SJCRH30 (cell line): Measurements from ENCODE around the gene OPCML. TPM values are rescaled to one million over a fixed set of nuclear protein-coding genes. Genes with fewer than 3 reads are reported as not detected.

Experiments used
- DNase-seq, 2 experiments: peaks; one replicate each; pipeline ENCODE4 v3.0.0-alpha.2; 2015 to 2020
- H3K27ac ChIP-seq: fragments of 250-450 bp; sonication (Bioruptor Pico); 2 replicates; pipeline ENCODE4 v1.5.1; 2020; ENCODE audit warnings: mild to moderate bottlenecking, moderate library complexity
- H3K27me3 ChIP-seq: fragments of 250-450 bp; sonication (Bioruptor Pico); 2 replicates; pipeline ENCODE4 v1.5.1; 2020; ENCODE audit warnings: mild to moderate bottlenecking, moderate library complexity
- H3K36me3 ChIP-seq: fragments of 250-450 bp; sonication (Bioruptor Pico); 2 replicates; pipeline ENCODE4 v1.5.1; 2020; ENCODE audit warnings: mild to moderate bottlenecking, moderate library complexity
- H3K4me1 ChIP-seq: fragments of 250-450 bp; sonication (Bioruptor Pico); 2 replicates; pipeline ENCODE4 v1.5.1; 2020; ENCODE audit warnings: mild to moderate bottlenecking, moderate library complexity
- H3K4me3 ChIP-seq: fragments of 250-450 bp; sonication (Bioruptor Pico); 2 replicates; pipeline ENCODE4 v1.5.1; 2020; ENCODE audit warnings: mild to moderate bottlenecking, moderate library complexity
- H3K9me3 ChIP-seq: fragments of 250-450 bp; sonication (Bioruptor Pico); replicated peaks from 2 replicates; pipeline ENCODE4 v1.5.1; 2020; ENCODE audit warnings: mild to moderate bottlenecking, moderate library complexity
- total RNA-seq: library from RNA; depleted of rRNA; stranded (reverse); fragments of >200 nt; shearing (Covaris generic); gene quantifications from 2 replicates; pipeline ENCODE4 v1.2.3, GENCODE V29; 2014

OPCML gene
- total RNA-seq, 1 experiment from 2014 or later, result not detected

DNA sequence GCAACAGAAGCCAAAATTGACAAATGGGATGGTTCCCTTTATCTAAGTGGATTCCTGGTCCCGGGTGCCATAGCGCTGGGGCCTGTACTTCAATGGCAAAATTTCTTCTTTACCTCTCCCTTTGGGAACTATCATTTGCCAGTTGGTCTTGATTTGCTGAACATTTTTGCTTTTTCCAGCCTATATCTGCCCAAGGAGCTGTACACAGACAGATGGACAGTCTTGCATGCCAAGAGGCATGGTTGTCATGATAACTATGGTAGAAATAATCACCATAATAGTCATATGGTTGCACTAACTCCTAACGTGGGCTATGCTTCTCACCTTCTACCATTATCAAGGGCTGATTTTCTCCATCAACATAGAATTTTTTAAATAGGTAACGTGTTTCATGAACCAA is 1030.9 kb downstream of the OPCML start:
- no peak for DNase-seq
- Histone ChIP-seq H3K4me1 (no peaks in the 10 kb centered on the region), H3K4me3 (no peak overlapping the region), H3K27me3 (no peaks in the 10 kb centered on the region), H3K9me3 (no peaks in the 10 kb centered on the region), H3K36me3 (no peaks in the 10 kb centered on the region), H3K27ac (no peak overlapping the region)

DNA sequence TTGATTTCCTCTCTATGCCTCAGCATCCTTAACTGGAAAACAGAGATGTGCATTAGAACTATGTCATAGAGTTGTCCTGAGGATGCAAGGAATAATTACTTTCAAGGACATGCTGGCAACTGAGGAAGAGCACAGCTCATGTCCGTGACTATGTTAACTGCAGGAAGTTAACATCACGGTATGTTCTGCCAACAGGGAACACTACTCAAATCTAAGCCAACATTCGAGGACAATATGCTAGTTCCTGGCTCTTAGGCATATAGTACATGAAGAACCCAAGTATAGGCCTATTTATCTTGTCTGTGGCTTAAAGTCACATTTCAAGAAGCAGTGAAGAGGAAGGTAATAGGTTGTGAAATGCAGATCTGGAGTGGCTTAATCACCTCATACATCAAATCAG is 1032.6 kb downstream of the OPCML start:
- Histone ChIP-seq H3K4me1 (no peaks in the 10 kb centered on the region), H3K27me3 (no peaks in the 10 kb centered on the region), H3K9me3 (no peaks in the 10 kb centered on the region), H3K27ac (no peak overlapping the region), H3K36me3 (no peaks in the 10 kb centered on the region), H3K4me3 (no peak overlapping the region)
- no peak for DNase-seq

DNA sequence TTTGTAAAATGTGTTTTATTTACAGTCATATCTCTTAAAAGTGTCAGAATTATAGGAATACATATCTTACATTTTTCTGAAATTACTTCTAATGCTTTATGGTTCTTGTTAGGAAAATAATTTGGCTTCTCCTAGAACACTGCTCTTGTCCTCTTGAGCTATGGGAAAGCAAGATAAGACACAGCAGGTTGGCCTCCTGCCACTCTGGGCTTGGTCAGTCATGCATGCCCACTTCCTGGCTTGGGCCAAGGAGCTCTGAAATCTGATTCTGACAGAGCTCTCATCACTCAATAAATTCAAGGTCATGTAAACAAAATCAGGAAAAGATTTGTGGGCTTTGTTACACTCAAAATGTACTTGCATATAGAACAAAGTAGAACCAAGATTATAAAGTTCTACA is 1036.0 kb downstream of the OPCML start:
- H3K4me1 ChIP-seq, result no peaks in the 10 kb centered on the region
- no peak for DNase-seq

DNA sequence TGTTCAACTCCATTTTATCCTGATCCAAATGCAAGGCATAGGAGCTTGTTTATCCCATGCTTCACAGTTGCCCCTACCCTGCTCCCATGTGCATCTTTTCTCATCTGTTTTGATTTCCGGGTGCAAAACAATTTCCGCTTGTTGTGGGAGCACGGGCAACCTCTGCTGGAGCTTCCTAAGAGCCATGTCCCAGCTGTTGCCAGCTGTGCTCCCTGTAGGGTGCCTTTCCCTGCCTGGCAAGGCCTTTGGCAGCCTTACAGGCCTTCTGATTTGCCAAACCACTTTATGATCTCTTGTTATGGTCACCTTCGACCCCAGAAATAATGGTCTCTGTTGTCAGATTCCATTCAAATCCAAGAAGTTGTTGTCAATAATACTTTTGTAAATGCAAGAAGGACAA is 1038.5 kb downstream of the OPCML start:
- H3K4me3 ChIP-seq, result no peak overlapping the region
- no peaks in the 10 kb centered on the region for H3K27me3 ChIP-seq
- no peak for DNase-seq
- H3K27ac ChIP-seq, result no peak overlapping the region
- no peaks in the 10 kb centered on the region for H3K4me1 ChIP-seq
- no peaks in the 10 kb centered on the region for H3K36me3 ChIP-seq
- H3K9me3 ChIP-seq, result no peaks in the 10 kb centered on the region

More for the DNA sequence above, 1036.0 kb downstream of the OPCML start:
- Histone ChIP-seq H3K27me3 (no peaks in the 10 kb centered on the region), H3K36me3 (no peaks in the 10 kb centered on the region), H3K4me3 (no peak overlapping the region), H3K27ac (no peak overlapping the region), H3K9me3 (no peaks in the 10 kb centered on the region)

DNA sequence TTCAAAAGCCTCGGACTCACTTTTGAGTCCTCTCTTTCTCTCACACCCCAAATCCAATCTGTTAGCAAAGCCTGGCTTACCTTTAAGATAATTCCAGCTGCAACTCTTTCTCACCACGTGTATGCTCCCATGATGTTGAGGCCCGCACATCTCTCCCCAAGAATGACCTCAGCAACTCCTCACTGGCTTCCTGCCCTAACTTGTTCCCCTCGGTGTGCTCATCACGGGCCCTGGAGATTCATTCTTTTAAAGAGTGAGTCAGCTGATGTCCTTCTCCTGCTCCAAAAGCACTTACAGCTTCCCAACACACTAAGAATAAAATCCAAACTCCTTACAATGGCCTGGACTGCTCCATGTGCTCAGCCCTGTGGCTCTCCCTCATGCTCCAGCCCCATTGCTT is 1041.3 kb downstream of the OPCML start:
- DNase-seq, result no peak
- no peaks in the 10 kb centered on the region for H3K36me3 ChIP-seq

DNA sequence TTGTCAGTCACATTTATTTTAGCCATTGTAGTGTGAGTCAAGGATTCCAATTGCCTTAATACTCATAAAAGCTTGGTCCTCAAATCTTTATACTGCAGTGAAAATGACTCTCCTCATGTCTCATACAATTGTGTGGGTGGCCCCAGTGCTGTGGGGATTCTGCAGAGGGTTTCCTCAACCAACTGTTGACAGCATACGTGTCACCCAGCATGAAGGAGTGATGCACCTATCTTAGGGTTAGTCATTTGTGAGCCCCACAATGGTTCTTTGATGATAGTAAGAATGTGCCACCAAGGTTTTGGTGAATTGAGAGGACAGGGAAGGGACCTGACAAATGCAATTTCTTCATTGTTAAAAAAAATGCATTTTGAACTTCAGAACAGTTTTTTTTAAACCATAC is 1046.2 kb downstream of the OPCML start:
- DNase-seq, result no peak
- Histone ChIP-seq H3K36me3 (no peaks in the 10 kb centered on the region), H3K9me3 (no peaks in the 10 kb centered on the region), H3K4me3 (no peak overlapping the region), H3K4me1 (no peaks in the 10 kb centered on the region), H3K27me3 (no peaks in the 10 kb centered on the region), H3K27ac (no peak overlapping the region)

More for the DNA sequence above, 1041.3 kb downstream of the OPCML start:
- Histone ChIP-seq H3K27ac (no peak overlapping the region), H3K4me1 (no peaks in the 10 kb centered on the region), H3K27me3 (no peaks in the 10 kb centered on the region), H3K9me3 (no peaks in the 10 kb centered on the region), H3K4me3 (no peak overlapping the region)

DNA sequence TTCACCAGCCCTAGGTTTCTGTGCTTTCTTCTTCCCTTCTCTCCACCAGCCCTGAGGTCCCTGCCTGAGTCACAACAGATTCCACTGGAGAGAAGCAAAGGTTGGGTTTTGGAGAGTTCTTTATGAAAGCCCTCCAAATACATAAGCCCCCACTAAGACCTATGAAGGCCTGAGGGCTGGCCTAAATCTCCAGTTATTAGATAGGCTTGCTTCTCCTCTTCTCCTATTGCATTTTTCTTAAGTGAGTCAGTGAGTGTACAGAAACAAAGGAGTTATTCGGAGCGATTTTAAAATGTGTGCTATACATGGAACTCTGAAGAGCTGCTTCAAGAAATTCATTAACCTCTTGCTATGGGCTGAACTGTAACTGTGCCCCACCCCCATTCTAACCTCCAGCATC is 1057.3 kb downstream of the OPCML start:
- H3K27me3 ChIP-seq, result no peaks in the 10 kb centered on the region
- no peak overlapping the region for H3K4me3 ChIP-seq
- no peak overlapping the region for H3K27ac ChIP-seq
- H3K36me3 ChIP-seq, result no peaks in the 10 kb centered on the region
- no peaks in the 10 kb centered on the region for H3K9me3 ChIP-seq
- DNase-seq, result no peak
- no peaks in the 10 kb centered on the region for H3K4me1 ChIP-seq

DNA sequence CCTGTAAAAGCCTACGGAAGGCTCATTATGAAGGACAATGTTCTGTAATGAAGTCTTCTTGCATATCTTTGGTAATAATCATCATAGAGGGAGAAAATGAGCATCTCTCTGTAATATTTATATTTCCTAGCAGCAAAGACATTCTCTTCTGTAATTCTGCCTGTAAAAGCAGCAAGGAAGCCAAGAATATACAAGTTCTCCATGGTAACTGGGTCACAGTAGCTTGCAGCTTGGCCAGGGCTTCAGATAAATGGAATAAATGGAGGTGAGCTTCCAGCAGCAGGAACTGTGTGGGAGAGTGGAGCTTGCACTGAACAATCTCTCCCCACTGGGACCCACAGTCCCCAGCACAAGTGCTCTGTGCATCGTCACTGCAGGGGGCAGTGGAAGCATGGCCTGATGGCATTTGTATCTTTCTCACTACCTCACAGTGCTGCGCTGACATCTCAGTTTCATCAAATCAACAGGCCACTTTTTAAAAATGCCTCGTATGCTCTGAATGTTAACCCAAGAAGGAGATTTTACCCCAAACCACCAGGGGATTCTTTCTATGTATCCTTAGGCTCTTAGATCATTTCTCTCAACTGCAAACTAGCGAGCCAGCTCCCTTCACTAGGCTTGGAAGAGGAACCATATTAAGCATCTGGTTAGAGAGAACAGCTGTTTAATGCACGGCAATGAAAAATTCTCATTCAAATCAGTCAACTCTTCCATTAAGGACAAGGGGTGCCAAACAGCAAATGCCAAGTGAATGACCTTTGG is 1059.7 kb downstream of the OPCML start:
- DNase-seq, result no peak
- no peaks in the 10 kb centered on the region for H3K27me3 ChIP-seq
- no peak overlapping the region for H3K4me3 ChIP-seq
- no peaks in the 10 kb centered on the region for H3K4me1 ChIP-seq
- no peaks in the 10 kb centered on the region for H3K9me3 ChIP-seq
- no peak overlapping the region for H3K27ac ChIP-seq
- H3K36me3 ChIP-seq, result no peaks in the 10 kb centered on the region

DNA sequence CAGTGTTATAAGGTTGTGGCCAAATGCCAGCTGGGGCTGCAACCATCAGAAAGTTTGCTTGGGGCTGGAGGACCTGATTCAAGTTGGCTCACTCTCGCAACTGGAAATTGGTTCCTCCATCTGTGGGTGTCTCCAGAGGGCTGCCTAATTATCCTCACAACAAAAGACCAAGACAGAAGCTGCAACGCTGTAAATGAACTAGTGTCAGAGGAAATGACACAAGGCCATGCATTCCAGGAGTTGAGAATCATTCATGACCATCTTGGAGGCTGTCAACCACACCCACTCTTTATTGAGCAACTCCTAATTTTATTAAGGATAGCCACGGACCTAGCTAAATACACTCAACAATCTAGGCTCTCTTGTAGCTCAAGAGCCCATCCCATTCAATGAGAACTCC is 1060.8 kb downstream of the OPCML start:
- Histone ChIP-seq H3K4me1 (no peaks in the 10 kb centered on the region), H3K27me3 (no peaks in the 10 kb centered on the region), H3K27ac (no peak overlapping the region), H3K4me3 (no peak overlapping the region), H3K36me3 (no peaks in the 10 kb centered on the region), H3K9me3 (no peaks in the 10 kb centered on the region)
- DNase-seq, result no peak

DNA sequence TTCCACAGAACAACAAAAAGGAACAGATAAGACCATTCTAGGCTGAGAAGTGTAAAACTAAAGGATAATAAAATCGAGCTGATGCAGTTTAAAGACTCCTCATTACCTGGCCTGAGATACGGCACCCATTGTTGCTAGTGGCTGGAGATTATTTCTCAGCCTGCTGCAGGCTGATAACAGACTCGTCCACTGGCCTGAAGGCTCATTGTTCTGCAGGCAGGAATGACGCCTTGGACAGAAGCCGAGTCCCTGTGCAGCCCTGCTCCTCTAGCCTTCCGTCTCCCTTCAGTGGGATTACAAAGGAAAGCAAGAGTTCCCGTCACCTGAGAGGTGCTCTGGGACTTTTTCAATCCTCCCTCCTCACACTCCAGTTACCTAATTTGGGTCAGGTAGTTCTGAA is 1065.3 kb downstream of the OPCML start:
- Histone ChIP-seq H3K9me3 (no peaks in the 10 kb centered on the region), H3K27ac (no peak overlapping the region), H3K4me3 (no peak overlapping the region), H3K36me3 (no peaks in the 10 kb centered on the region), H3K4me1 (no peaks in the 10 kb centered on the region), H3K27me3 (no peaks in the 10 kb centered on the region)
- no peak for DNase-seq

DNA sequence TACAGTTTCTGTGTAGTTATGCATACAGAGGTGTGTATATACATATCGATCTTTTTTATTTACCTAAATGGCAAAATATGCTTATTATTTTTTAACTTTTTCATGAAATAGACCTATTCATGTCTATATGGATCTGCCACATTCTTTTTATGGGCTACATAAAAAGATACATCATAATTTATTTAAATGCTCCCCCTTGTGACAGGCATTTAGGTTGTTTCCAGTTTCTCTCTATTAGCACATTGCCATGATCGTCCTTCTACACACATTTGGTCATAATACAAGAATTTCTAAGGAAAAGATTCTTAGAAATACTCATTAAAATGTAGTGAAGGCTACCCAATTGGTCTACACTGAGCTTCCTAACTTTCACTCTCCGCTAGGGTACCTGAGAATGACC is 1067.4 kb downstream of the OPCML start:
- H3K27me3 ChIP-seq, result no peaks in the 10 kb centered on the region
- H3K9me3 ChIP-seq, result no peaks in the 10 kb centered on the region
- no peak for DNase-seq
- H3K4me1 ChIP-seq, result no peaks in the 10 kb centered on the region
- no peaks in the 10 kb centered on the region for H3K36me3 ChIP-seq
- no peak overlapping the region for H3K4me3 ChIP-seq
- no peak overlapping the region for H3K27ac ChIP-seq

DNA sequence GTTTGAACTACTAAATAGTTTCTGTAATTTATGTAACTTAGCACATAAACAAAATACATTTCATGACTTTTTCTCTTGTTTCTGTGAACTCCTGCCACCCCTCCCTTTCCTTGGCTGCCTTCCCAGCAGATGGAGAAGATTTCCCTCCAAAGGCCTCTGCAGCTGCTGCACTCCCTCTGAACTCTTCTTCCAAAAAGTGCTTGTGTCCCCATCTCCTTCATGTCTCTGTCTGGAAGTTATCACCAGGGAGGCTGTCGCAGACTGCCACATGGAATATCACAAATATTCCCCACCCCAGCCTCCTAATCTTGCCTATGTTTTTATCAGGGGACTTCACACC is 1068.3 kb downstream of the OPCML start:
- no peak overlapping the region for H3K27ac ChIP-seq
- no peaks in the 10 kb centered on the region for H3K4me1 ChIP-seq
- H3K36me3 ChIP-seq, result no peaks in the 10 kb centered on the region
- DNase-seq, result peak in 1 of 2 experiments; percentile 15
- H3K27me3 ChIP-seq, result no peaks in the 10 kb centered on the region
- H3K9me3 ChIP-seq, result no peaks in the 10 kb centered on the region
- H3K4me3 ChIP-seq, result no peak overlapping the region

DNA sequence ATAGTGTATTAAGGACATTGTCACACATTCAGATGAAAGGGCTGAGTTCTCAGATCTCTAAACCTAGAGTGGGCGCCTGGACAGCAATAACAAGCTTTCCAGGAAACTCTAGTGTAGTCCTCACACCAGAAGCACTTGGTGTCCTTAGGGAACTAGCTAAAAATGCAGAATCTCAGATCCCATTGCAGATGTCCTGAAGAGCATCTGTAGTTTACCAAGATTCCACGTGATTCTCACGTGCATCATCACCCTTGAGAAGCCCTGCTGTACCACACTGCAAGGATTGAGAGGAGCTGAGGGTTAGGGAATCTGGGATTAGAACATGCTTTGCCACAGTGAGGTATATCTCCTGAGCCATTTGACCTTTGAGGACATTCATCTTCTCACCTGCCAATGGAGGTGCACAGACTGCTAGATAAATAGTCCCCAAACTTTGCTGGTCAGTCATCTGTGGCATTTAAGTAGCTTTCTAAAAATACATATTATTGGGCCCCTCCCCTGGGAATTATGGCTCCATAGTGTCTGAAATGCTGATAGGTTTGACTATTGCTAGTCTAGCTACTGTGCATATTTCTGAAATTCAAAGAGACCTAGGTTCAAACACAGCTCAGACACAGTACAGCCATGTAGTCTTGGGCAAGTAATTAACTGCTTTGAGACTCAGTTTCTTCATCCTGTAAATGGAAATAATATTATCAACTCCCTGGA is 1068.9 kb downstream of the OPCML start:
- Histone ChIP-seq H3K27me3 (no peaks in the 10 kb centered on the region), H3K36me3 (no peaks in the 10 kb centered on the region), H3K9me3 (no peaks in the 10 kb centered on the region), H3K4me3 (no peak overlapping the region), H3K27ac (no peak overlapping the region), H3K4me1 (no peaks in the 10 kb centered on the region)
- DNase-seq, result no peak

DNA sequence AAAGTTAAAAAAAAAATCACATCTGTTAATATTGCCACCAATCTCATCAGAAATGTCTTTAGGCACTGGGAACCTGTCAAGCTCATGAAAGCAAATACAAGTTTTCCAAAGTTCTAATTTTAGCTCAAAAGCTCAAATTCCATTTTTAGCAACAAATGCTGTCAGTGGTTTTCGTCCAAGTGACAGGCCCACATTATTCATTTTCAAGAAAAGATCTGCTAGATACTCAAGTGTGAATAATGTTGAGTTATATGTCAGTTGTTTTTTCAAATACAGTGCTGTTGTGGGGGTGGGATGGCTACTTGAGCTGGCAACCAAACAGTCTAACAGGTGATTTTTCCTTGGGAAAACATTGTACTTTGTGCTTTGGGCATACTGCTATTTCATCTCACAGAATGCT is 1072.6 kb downstream of the OPCML start:
- Histone ChIP-seq H3K4me3 (no peak overlapping the region), H3K4me1 (no peaks in the 10 kb centered on the region), H3K27me3 (no peaks in the 10 kb centered on the region), H3K27ac (no peak overlapping the region), H3K36me3 (no peaks in the 10 kb centered on the region), H3K9me3 (no peaks in the 10 kb centered on the region)
- no peak for DNase-seq

DNA sequence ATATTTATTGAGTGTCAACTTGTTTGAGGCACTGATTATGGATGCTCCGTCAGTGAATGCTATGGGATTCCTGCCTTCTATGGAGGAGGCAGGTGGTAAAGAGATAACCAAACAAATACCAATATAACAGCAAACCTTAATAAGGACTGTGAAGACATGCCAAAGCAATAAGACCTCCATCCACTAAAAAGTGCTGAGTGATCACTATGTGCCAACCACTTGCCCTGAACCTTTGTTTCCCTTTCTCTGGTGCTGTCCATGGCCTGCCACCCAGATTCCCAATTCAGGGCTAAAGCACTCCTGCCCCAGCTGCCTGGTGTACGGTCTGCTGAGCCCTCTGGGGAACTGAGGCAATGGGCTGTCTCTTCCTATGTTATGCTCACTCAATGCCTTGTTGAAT is 1074.9 kb downstream of the OPCML start:
- no peaks in the 10 kb centered on the region for H3K36me3 ChIP-seq
- H3K4me3 ChIP-seq, result no peak overlapping the region
- no peak overlapping the region for H3K27ac ChIP-seq
- H3K4me1 ChIP-seq, result no peaks in the 10 kb centered on the region
- no peak for DNase-seq
- H3K9me3 ChIP-seq, result no peaks in the 10 kb centered on the region
- no peaks in the 10 kb centered on the region for H3K27me3 ChIP-seq
